IPS DF 6.9 (cell line): Measurements from ENCODE around the gene NUAK2.
"Not testable (repeated sequence)": the region's sequence is repeated elsewhere in the genome, so short reads cannot be mapped to it uniquely, and the experiment has no call there.

Experiments
- DNase-seq: peaks from one replicate; pipeline ENCODE4 v3.0.0-alpha.2; 2013; ENCODE audit warnings: low read depth, low spot score
- H3K27ac ChIP-seq: one replicate; pipeline ENCODE4 v1.5.1; 2013; ENCODE audit warnings: low read length, control low read depth
- H3K27me3 ChIP-seq: 2 replicates; pipeline ENCODE4 v1.6.1; 2013; ENCODE audit warnings: mild to moderate bottlenecking, low read length; ENCODE audit not compliant: control insufficient read depth, insufficient read depth
- H3K36me3 ChIP-seq: 2 replicates; pipeline ENCODE4 v1.6.1; 2013; ENCODE audit warnings: low read length; ENCODE audit not compliant: control insufficient read depth, insufficient read depth
- H3K4me1 ChIP-seq: 2 replicates; pipeline ENCODE4 v1.6.1; 2013; ENCODE audit warnings: low read length; ENCODE audit not compliant: control insufficient read depth, insufficient read depth
- H3K4me3 ChIP-seq: 2 replicates; pipeline ENCODE4 v1.5.1; 2013; ENCODE audit warnings: mild to moderate bottlenecking, low read length
- H3K9me3 ChIP-seq: 2 replicates; pipeline ENCODE4 v1.6.1; 2013; ENCODE audit warnings: low read length, inconsistent platforms; ENCODE audit not compliant: control insufficient read depth, insufficient read depth
- WGBS: extraction: QIAGEN DNeasy Blood & Tissue Kit; methylation state at CpG from one replicate; pipeline ENCODE4 v1.1.7; 2013; ENCODE audit warnings: mixed read lengths, missing lambda C conversion rate; ENCODE audit not compliant: insufficient read length, insufficient coverage; 5-methylcytosine and 5-hydroxymethylcytosine counted together

NUAK2 gene

GRCh38 chr1:205306929-205307566, 14.5 kb downstream of the NUAK2 start:
- H3K4me1 ChIP-seq, result peaks cover 3% of the 10 kb centered on the region; the same call in 1 of the 2 replicates
- WGBS, result no CpG with 5 or more reads among the region's 7 CpGs
- DNase-seq, result no peak
- no peak overlapping the region for H3K4me3 ChIP-seq
- no peak overlapping the region for H3K27ac ChIP-seq
- peaks cover 68% of the 10 kb centered on the region for H3K36me3 ChIP-seq
- H3K9me3 ChIP-seq, result no peaks in the 10 kb centered on the region
- H3K27me3 ChIP-seq, result no peaks in the 10 kb centered on the region

DNA sequence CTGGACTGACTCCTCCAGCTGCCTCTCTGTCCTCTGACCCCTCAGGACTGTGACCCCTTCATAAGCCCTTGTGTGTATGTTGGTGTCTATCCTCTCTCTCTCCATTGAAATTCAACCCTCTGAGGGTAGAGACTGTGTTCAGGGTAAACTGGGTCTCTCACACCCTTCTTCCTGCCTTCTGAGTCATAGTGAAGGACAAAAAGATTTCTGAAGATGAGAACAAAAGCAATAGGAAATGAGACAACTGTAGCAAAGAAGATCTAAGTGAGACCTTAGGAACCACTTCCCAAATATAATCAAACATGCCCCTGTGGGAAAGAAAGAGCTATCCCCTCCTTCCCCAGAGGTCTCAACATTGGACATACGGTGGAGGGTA, 16.9 kb downstream of the NUAK2 start:
- Histone ChIP-seq H3K4me3 (no peak overlapping the region), H3K9me3 (no peaks in the 10 kb centered on the region), H3K27ac (no peak overlapping the region), H3K4me1 (peaks cover 7% of the 10 kb centered on the region), H3K27me3 (no peaks in the 10 kb centered on the region), H3K36me3 (peaks cover 54% of the 10 kb centered on the region)
- DNase-seq, result no peak
- no CpG with 5 or more reads among the region's 1 CpG for WGBS

DNA sequence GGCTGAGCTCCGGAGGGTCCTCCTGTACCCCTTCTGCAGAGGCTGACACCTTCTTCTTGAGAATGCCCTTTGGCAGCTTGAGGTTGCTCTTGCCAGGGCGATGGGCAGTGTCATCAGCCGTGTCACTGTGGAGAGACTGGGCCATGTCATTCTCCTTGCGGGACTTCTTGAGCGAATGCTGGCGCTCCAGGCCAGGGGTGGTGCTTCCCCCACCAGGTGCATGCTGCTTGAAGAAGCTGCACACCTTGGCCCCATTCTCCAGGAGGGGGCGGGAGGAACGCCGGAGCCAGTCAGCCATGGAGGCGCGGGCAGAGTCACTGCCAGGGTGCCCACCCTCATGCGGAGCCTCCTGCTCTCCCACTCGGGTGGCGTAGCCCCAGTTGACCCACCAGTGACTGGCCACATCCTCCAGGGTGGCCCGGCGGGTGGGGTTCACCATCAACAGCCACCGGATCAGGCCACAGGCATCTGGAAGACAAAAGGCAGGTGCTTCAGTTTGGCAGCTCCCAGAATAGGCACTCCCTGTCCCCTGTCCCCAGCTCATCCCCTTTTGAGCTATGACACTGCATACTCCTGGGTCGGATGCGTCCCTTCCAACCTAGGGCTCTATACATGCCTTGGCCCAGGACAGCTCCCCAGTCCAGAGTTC, 17.4 kb downstream of the NUAK2 start:
- Histone ChIP-seq H3K36me3 (peaks cover 53% of the 10 kb centered on the region), H3K4me1 (peaks cover 7% of the 10 kb centered on the region)

DNA sequence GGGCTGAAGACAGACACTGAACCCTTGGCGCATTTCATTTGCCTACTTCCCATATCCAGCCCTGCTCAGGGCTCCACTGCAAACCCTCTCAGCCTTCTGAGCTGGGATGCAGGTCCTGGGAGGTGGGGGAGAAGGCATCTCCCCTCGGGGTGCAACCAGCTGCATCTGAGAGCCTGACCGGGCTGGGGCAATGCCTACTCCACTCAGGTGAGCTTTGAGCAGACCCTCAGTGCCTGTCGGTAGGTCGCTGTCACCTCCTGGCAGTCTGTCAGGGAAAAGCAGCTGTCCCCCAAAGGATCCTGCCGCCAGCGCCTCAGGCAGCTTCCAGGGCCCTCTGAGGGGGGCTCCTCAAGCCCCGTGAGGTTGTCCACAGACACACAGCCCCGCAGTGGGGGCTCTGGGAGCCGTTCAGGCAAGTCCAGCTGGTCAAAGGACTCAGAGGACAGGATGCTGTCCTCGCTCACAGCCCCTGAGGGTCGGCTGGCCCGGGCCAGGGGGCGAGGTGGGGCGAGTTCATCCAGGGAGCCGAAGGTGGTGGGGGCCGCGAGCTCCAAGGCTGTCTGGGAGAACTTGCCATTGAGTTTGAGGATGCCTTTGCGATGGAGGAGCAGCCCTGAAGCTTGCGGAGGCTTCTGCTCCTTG, 18.2 kb downstream of the NUAK2 start:
- H3K27me3 ChIP-seq, result no peaks in the 10 kb centered on the region
- no peak overlapping the region for H3K4me3 ChIP-seq
- no CpG with 5 or more reads among the region's 20 CpGs for WGBS
- no peak for DNase-seq
- H3K27ac ChIP-seq, result no peak overlapping the region
- H3K4me1 ChIP-seq, result peaks cover 11% of the 10 kb centered on the region
- peaks cover 49% of the 10 kb centered on the region for H3K36me3 ChIP-seq
- no peaks in the 10 kb centered on the region for H3K9me3 ChIP-seq

More for the DNA sequence above, 17.4 kb downstream of the NUAK2 start:
- no CpG with 5 or more reads among the region's 19 CpGs for WGBS
- Histone ChIP-seq H3K27ac (no peak overlapping the region), H3K27me3 (no peaks in the 10 kb centered on the region), H3K9me3 (no peaks in the 10 kb centered on the region), H3K4me3 (no peak overlapping the region)
- DNase-seq, result no peak

DNA sequence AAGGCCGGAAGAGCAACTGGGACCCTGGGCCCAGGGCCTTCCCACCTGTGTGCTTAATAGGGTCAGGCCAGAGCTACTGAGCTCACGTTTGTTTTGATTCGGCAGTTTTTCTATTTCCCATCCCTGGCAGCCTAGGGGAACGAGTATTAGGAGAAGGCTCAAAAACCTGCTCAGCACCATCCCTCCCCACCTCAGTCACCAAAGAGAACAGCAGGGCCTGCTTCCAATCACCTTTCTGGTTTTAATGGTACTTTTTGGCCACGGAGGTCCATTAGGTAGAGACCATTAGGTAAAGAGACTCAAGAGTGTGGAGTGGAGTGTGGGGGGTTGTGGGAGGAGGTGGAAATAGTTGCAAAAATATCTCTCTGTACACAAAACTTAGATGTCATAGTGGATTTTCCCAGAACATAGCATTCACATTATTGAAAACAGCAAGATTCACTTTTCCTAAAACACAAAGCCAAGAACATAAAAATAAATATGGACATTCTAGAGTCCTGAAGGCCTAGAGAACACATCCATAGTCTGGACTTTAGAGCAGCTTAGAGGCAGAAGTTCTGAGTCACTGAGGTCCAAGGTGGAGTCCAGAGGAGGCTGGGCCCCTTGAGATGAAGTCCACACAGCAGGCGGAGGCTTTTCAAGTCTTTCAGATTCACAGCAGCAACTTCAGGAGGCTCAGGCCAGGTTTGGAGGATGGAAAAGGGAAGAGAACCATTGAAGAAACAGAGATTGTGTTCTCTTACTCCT, 19.5 kb downstream of the NUAK2 start:
- Histone ChIP-seq H3K27ac (peak overlapping the region; percentile 74), H3K9me3 (no peaks in the 10 kb centered on the region), H3K27me3 (no peaks in the 10 kb centered on the region), H3K4me3 (no peak overlapping the region), H3K4me1 (peaks cover 14% of the 10 kb centered on the region), H3K36me3 (peaks cover 37% of the 10 kb centered on the region)
- no peak for DNase-seq
- WGBS, result no CpG with 5 or more reads among the region's 6 CpGs

GRCh38 chr1:205301205-205301821, 20.2 kb downstream of the NUAK2 start:
- no peaks in the 10 kb centered on the region for H3K27me3 ChIP-seq
- H3K9me3 ChIP-seq, result no peaks in the 10 kb centered on the region
- WGBS, result no CpG with 5 or more reads among the region's 14 CpGs
- DNase-seq, result peak; percentile 99
- peak overlapping the region; percentile 4 for H3K27ac ChIP-seq
- H3K4me1 ChIP-seq, result peaks cover 14% of the 10 kb centered on the region
- H3K4me3 ChIP-seq, result no peak overlapping the region
- H3K36me3 ChIP-seq, result peaks cover 30% of the 10 kb centered on the region

DNA sequence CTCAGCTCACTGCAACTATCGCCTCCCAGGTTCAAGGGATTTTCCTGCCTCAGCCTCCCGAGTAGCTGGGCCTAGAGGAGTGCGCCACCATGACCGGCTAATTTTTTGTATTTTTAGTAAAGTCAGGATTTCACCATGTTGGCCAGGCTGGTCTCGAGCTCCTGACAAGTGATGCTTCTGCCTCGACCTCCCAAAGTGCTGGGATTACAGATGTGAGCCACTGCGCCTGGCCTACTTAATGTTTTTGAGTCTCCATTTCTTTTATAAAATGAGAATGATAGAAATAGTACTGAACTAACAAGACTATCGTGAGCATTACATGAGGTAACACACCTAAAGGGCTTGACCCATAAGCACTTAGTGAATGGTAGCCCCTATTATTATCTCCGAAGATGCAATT, 21.4 kb downstream of the NUAK2 start:
- DNase-seq, result no peak
- H3K4me1 ChIP-seq, result peaks cover 16% of the 10 kb centered on the region
- H3K36me3 ChIP-seq, result peaks cover 22% of the 10 kb centered on the region
- H3K27me3 ChIP-seq, result no peaks in the 10 kb centered on the region
- H3K9me3 ChIP-seq, result no peaks in the 10 kb centered on the region
- no peak overlapping the region for H3K4me3 ChIP-seq
- no CpG with 5 or more reads among the region's 9 CpGs for WGBS
- H3K27ac ChIP-seq, result no peak overlapping the region

GRCh38 chr1:205298191-205298994, 23.2 kb downstream of the NUAK2 start:
- Histone ChIP-seq H3K27ac (no peak overlapping the region), H3K4me3 (no peak overlapping the region), H3K9me3 (no peaks in the 10 kb centered on the region), H3K4me1 (peaks cover 24% of the 10 kb centered on the region), H3K27me3 (no peaks in the 10 kb centered on the region), H3K36me3 (peaks cover 5% of the 10 kb centered on the region)
- WGBS, result no CpG with 5 or more reads among the region's 9 CpGs
- DNase-seq, result no peak

DNA sequence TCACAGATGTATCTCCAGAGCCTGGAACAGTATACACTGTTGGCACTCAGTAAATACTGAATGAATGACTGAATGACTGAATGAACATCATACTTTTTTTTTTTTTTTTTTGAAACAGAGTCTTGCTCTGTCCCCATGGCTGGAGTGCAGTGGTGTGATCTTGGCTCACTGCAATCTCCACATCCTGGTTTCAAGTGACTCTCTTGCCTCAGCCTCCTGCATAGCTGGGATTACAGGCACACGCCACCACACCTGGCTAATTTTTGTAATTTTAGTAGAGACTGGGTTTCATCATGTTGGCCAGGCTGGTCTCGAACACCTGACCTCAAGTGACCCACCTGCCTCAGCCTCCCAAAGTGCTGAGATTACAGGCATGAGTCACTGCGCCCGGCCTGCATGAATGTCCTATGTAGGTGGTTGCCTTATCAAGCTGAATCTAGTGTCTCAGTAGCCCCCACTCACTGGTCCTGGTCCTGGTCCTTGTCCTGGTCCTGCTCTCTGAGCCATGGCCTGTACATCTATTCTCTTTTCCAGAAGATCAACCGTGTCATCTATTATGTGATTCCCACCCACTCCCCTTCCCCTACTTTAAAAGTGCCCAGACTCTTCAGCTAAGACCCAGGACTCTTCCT, 23.9 kb downstream of the NUAK2 start:
- H3K4me1 ChIP-seq, result peaks cover 23% of the 10 kb centered on the region
- not testable (repeated sequence) for H3K36me3 ChIP-seq, H3K4me3 ChIP-seq, H3K27me3 ChIP-seq, H3K27ac ChIP-seq, H3K9me3 ChIP-seq, DNase-seq
- no CpG with 5 or more reads among the region's 5 CpGs for WGBS
